AG10803 (cell line): ENCODE data around the gene NSMF.

ENCODE experiments used
- DNase-seq: peaks from one replicate; pipeline ENCODE4 v3.0.0; 2010; ENCODE audit warnings: low read depth
- H3K4me3 ChIP-seq: 2 replicates; pipeline ENCODE4 v1.5.1; 2011; ENCODE audit warnings: mild to moderate bottlenecking, low read length, control low read depth
- CTCF ChIP-seq: conservative IDR thresholded peaks from 2 replicates; pipeline ENCODE4 v1.5.1; 2011; ENCODE audit warnings: mild to moderate bottlenecking, low read length, control low read depth, inconsistent platforms

NSMF gene

DNA sequence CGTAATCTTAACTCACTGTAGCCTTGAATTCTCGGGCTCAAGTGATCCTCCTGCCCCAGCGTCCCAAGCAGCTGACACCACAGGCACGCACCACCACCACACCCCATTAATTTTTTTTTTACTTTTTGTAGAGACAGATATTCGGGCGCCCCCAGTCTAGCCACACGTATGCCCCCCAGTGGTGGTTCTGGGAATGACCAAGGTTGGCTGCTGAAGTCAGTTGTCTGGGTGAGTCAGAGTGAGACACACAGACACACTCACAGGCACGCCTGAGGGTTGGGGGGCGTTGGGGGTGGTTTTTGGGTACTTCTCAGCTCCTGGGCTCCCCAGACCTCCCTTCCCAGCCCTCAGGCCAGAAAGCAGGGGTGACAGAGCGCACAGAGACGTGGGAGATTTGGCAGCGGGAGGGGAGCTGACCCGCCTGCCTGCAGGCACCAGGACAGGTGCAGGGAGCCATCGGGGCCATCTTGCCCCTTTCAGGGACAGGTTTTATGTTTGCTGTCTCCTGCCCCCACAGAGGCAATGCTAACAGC is 13.8 kb downstream of the NSMF start:
- TF ChIP-seq CTCF = peak; percentile 75
- peak; percentile 70 for DNase-seq
- no peak overlapping the region for H3K4me3 ChIP-seq

DNA sequence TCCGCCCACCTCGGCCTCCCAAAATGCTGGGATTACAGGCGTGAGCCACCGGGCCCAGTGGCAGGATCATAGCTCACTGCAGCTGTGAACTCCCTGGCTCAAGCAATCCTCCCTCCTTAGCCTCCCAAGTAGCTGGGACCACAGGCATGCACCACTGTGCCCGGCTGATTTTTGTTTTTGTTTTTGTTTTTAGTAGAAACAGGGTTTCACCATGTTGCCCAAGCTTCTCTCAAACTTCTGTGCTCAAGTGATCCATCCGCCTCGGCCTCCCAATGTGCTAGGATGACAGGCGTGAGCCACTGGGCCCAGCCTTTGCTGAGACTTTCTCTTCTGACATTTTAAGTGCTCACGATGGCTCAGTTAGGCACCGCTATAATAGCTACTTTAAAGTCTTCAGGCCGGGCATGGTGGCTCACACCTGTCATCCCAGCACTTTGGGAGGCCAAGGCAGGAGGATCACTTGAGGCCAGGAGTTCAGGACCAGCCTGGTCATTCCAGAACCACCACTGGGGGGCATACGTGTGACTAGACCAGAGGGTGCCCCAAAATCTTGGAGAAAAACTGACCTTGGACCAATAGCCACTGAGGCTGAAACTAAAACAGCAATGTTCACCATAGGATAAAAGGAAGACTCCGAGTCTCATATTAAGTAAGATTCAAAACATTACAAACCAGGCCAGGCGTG is 14.9 kb downstream of the NSMF start:
- no peak for TF ChIP-seq CTCF
- no peak for DNase-seq
- H3K4me3 ChIP-seq = no peak overlapping the region

DNA sequence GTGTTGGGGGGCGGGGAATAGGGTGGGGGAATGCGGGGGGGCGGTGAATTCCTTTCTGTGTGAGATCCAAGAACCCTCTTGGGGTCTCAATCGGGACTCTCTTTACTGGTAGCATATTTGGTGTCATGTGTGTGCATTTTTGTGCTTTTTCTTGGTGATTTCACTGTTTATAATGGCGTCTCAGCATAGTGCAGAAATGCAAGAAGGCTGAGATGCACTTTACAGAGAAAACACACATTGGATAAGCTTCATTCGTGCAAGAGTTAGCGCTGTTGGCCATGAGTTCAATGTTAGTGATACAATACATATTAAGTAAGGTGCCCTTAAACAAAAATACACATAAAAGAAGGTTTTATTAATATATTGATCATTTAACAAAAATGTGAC is 17.2 kb downstream of the NSMF start:
- no peak overlapping the region for H3K4me3 ChIP-seq
- TF ChIP-seq CTCF = no peak
- no peak for DNase-seq

GRCh38 chr9:137441289-137441934 is 17.7 kb downstream of the NSMF start, which contains the start of gene ENTPD8:
Gene ENTPD8, minus strand, starts transcription at chr9:137441357. Its CDS starts 3,072 bp downstream, at chr9:137438285.
- no peak for DNase-seq
- no peak for TF ChIP-seq CTCF
- no peak within 1 kb of the TSS for H3K4me3 ChIP-seq

GRCh38 chr9:137439158-137439714 is 19.9 kb downstream of the NSMF start:
- TF ChIP-seq CTCF = no peak
- no peak overlapping the region for H3K4me3 ChIP-seq
- DNase-seq = no peak

- DNase-seq = no peak
- no peak for TF ChIP-seq CTCF
- no peak overlapping the region for H3K4me3 ChIP-seq
Observed at GRCh38 chr9:137438591-137439157, 20.5 kb downstream of the NSMF start.
